ENCODE results near the gene TARDBP. TPM values are rescaled to one million over a fixed set of nuclear protein-coding genes. Genes with fewer than 3 reads are reported as not detected.

TARDBP gene
- total and polyA plus RNA-seq, 9 donors: 106 to 175 (median 143) TPM

- no peaks in the 10 kb centered on the region for H3K27me3 ChIP-seq
- no peak for DNase-seq
- WGBS, 3 donors: 31 to 40% (median 33%) methylated on average over 28 of the region's 28 CpGs
- H3K4me3 ChIP-seq: peak overlapping the region; percentile 98
- peaks cover 18% of the 10 kb centered on the region for H3K4me1 ChIP-seq (ENCODE audit: insufficient read depth)
- TF ChIP-seq EP300 (IDR thresholded peaks at IDR 0.05): no peak
- TF ChIP-seq POLR2A (IDR thresholded peaks at IDR 0.05): no peak
- no peak for TF ChIP-seq CTCF (IDR thresholded peaks at IDR 0.05)
- H3K36me3 ChIP-seq: no peaks in the 10 kb centered on the region
- no peaks in the 10 kb centered on the region for H3K9me3 ChIP-seq
- peak overlapping the region in 1 of 2 donors; percentile 0 for H3K27ac ChIP-seq
- intact Hi-C loops (cut with DNase I): no loop called here
These were observed 46.2 kb downstream of the TARDBP start for GRCh38 chr1:11058595-11059154.

GRCh38 chr1:11059155-11059967, 46.9 kb downstream of the TARDBP start:
- no peaks in the 10 kb centered on the region for H3K36me3 ChIP-seq
- WGBS, 3 donors: 1 to 2% (median 2%) methylated on average over 26 to 72 of the region's 72 CpGs
- no peaks in the 10 kb centered on the region for H3K27me3 ChIP-seq
- intact Hi-C loops (cut with DNase I): no loop called here
- H3K4me1 ChIP-seq (ENCODE audit: insufficient read depth): peaks cover 18% of the 10 kb centered on the region
- peak overlapping the region; percentile 0 to 11 for H3K27ac ChIP-seq
- H3K4me3 ChIP-seq: peak overlapping the region; percentile 98
- no peaks in the 10 kb centered on the region for H3K9me3 ChIP-seq
- DNase-seq: peak in 1 of 5 donors; percentile 31
- TF ChIP-seq EP300 (IDR thresholded peaks at IDR 0.05): no peak
- TF ChIP-seq POLR2A (IDR thresholded peaks at IDR 0.05): no peak
- TF ChIP-seq CTCF (IDR thresholded peaks at IDR 0.05): no peak

GRCh38 chr1:11059968-11060830, 47.7 kb downstream of the TARDBP start, which contains the start of gene SRM:
TSS of gene SRM (minus strand) at chr1:11060018. CDS start at chr1:11059943, 75 bp downstream.
- WGBS, 3 donors: 0 to 1% (median 0%) methylated on average over 53 to 82 of the region's 83 CpGs
- H3K4me3 ChIP-seq: peak within 1 kb of the TSS; percentile 98
- DNase-seq: peak; percentile 86 to 94 (median 90)
- H3K27me3 ChIP-seq: no peaks in the 10 kb centered on the region
- peak within 1 kb of the TSS; percentile 0 to 14 for H3K27ac ChIP-seq
- peaks cover 0 to 3% of the 10 kb centered on the region in 2 donors for H3K9me3 ChIP-seq
- peak; percentile 48 for TF ChIP-seq POLR2A (IDR thresholded peaks at IDR 0.05)
- no peak for TF ChIP-seq EP300 (IDR thresholded peaks at IDR 0.05)
- peak in 2 of 3 donors; percentile 83 to 89 for TF ChIP-seq CTCF (IDR thresholded peaks at IDR 0.05)
- no peaks in the 10 kb centered on the region for H3K36me3 ChIP-seq
- intact Hi-C loops (cut with DNase I): no loop called here
- peaks cover 18% of the 10 kb centered on the region for H3K4me1 ChIP-seq (ENCODE audit: insufficient read depth)

- Histone ChIP-seq H3K4me3 (no peak overlapping the region), H3K4me1 (ENCODE audit: insufficient read depth) (peaks cover 18% of the 10 kb centered on the region), H3K27ac (no peak overlapping the region), H3K27me3 (no peaks in the 10 kb centered on the region), H3K9me3 (peaks cover 0 to 4% of the 10 kb centered on the region in 2 donors), H3K36me3 (no peaks in the 10 kb centered on the region)
- TF ChIP-seq EP300 (IDR thresholded peaks at IDR 0.05) (no peak), POLR2A (IDR thresholded peaks at IDR 0.05) (no peak), CTCF (IDR thresholded peaks at IDR 0.05) (no peak)
- no peak for DNase-seq
- intact Hi-C loops (cut with DNase I): no loop called here
- 53 to 60% (median 54%) methylated on average over 5 of the region's 5 CpGs for WGBS, 3 donors
These were observed 49.4 kb downstream of the TARDBP start for GRCh38 chr1:11061652-11062365.
